Cardiac fibroblast (primary cell): Measurements from ENCODE around the gene HOXB1.

ENCODE experiments used
- DNase-seq, 2 donors: peaks; one replicate each; pipeline versions ENCODE4 v3.0.0 to v3.0.0-alpha.2; 2010; ENCODE audit warnings: low read depth in 2 of 2
- H3K4me3 ChIP-seq, 2 donors: replicated peaks in 1 of 2; 1 replicate in 1 of 2; 2 replicates in 1 of 2; pipeline ENCODE4 v1.5.1; 2011; ENCODE audit warnings: low read depth in 2 of 2, low read length in 2 of 2, mild to moderate bottlenecking in 2 of 2, moderate library complexity in 1 of 2
- CTCF ChIP-seq: IDR thresholded peaks from one replicate; pipeline ENCODE4 v1.5.1; 2011; ENCODE audit warnings: low read depth, mild to moderate bottlenecking, low read length, inconsistent platforms

HOXB1 gene

GRCh38 chr17:48523010-48523409 lies 7.8 kb downstream of the HOXB1 start:
- no peak for DNase-seq
- no peak overlapping the region for H3K4me3 ChIP-seq
- peak; percentile 23 for TF ChIP-seq CTCF

GRCh38 chr17:48522031-48522653 lies 8.7 kb downstream of the HOXB1 start:
- no peak for TF ChIP-seq CTCF
- no peak overlapping the region for H3K4me3 ChIP-seq
- no peak for DNase-seq

GRCh38 chr17:48520631-48521079 lies 10.2 kb downstream of the HOXB1 start:
- DNase-seq, result peak in 1 of 2 donors; percentile 41
- TF ChIP-seq CTCF, result no peak
- H3K4me3 ChIP-seq, result no peak overlapping the region

- no peak overlapping the region for H3K4me3 ChIP-seq
- DNase-seq, result no peak
- TF ChIP-seq CTCF, result no peak
Measured at GRCh38 chr17:48519427-48519826, 11.4 kb downstream of the HOXB1 start.

GRCh38 chr17:48517478-48517877 lies 13.3 kb downstream of the HOXB1 start:
- H3K4me3 ChIP-seq, result no peak overlapping the region
- TF ChIP-seq CTCF, result no peak
- no peak for DNase-seq

GRCh38 chr17:48515925-48516900 lies 14.6 kb downstream of the HOXB1 start:
- TF ChIP-seq CTCF, result no peak
- no peak overlapping the region for H3K4me3 ChIP-seq
- no peak for DNase-seq
